NCI-H226 (cell line): ENCODE data around the gene SHISA5.
A peak's percentile ranks its signal among the peaks of the same experiment; 100 is the strongest.
"Not testable (repeated sequence)": the region's sequence is repeated elsewhere in the genome, so short reads cannot be mapped to it uniquely, and the experiment has no call there.

Source experiments
- DNase-seq: peaks from one replicate; pipeline ENCODE4 v3.0.0-alpha.2; 2015

SHISA5 gene

DNA sequence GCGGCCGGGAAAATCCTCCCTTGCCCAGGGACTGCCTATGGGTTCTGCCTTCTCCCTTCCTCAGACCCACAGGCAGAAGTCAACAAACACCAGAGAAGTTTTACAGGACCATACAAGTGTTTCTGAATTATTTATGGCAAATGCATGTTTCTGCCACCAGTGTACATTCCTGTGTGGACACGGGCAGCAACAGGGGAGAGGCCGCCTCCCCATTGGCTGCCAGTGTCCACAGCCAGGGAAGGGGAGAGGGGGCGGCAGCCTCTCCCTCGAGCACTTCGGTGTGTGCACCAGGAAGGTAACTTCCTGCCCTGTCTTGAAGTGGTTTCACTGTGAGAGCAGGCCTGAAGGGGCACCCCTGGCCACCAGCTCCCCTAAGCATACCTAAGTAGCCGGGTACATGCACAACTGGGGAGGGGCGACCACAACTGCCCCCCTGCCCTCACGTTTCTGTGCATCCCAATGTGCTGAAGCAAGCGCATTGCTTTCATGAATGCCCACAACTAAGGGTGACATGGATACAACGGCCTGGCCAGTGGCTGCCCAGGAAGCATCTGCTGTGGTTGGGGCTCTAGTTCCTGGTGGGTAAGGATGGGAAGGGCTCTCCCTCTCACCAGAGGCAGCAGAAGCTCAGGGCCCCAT lies 14.8 kb upstream of the SHISA5 start:
- DNase-seq = no peak

DNA sequence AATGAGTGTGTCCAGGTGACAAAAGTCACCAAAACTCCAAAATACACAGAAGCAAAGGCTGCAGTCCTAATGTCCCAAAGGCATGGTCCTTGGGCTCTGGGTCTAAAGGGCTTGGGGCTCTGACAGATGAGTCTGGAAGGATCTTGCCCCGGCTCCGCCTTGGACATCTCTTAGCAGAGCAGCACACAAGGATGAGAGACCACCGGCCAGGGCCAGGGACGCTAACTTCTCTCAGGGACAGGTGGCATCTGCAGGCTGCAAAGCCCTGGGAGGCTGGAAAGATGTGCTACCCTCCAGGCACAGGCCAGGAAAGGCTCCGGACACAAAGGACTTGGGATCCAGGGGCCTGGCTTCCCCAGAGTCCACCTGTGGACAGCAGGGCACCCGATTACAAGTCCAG lies 14.1 kb upstream of the SHISA5 start:
- no peak for DNase-seq

- no peak for DNase-seq
These were observed 12.6 kb upstream of the SHISA5 start for GRCh38 chr3:48516571-48516970.

- DNase-seq = no peak
These were observed 10.7 kb upstream of the SHISA5 start for GRCh38 chr3:48514431-48515227.

- no peak for DNase-seq
These were observed 7.6 kb upstream of the SHISA5 start for GRCh38 chr3:48511551-48511950.

DNA sequence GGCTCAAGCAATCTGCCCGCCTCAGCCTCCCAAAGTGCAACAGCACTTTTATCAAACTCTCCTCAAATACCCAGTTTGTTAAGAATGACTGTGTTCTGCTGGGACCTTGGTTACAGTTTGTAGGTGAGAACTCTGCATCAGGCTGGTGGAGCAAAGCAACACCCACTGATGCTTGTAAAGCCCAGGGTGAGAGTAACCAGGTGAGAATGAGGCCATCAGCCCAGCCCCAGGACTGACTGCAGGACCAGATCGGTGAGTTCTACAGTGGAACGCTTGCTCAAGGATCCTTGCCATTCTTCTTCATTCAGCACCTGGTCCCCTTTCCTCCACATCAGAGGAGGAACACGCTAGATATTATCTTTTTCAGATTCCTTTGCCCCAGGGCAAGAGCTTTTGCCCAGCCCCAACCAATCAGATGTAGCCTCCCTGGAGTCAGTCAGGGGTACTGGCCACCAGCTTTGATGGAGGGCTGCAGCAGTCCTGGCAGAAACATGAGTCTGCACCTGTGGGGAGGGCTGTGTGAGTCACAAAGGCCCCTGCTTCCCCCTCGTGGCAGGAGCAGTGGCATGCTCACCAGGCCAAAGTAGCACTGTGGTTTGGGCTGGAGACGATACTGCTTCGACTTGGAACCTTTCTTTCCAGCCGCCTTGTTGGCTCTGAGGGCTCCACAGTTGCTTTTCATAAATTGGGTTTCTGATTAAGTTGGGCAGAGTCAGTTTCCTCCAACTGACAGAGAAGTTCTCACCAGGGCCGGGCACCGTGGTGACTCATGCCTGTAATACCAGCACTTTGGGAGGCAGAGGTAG lies 3.5 kb upstream of the SHISA5 start:
- peak; percentile 74 for DNase-seq

DNA sequence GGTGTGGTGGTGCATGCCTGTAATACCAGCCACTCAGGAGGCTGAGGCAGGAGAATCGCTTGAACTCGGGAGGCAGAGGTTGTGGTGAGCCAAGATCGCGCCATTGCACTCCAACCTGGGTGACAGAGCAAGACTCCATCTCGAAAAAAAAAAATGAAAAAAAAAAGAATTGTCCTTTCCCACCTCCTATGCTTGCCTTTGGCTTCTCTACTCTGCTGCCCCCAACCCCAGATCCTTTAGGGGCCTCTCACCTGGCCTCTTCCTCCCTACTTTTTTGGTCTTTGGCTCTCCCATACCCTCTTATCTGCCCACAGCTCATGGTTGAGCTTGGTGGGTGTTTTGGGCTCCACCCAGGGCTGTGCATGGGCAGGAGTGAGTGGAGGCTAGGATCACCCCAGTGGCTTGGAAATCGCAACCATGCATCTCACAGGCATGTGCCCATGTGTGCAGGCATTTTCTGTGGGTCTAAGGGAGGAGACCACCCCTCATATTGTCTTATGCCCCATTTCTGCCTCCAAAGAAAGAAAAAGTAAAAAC lies 2.1 kb upstream of the SHISA5 start:
- no peak for DNase-seq

GRCh38 chr3:48505146-48505545 lies 1.2 kb upstream of the SHISA5 start:
- no peak for DNase-seq

- DNase-seq = peak; percentile 41
These were observed 448 bp downstream of the SHISA5 start for GRCh38 chr3:48503401-48504050.

GRCh38 chr3:48502728-48503168 lies 1.2 kb downstream of the SHISA5 start:
- no peak for DNase-seq

DNA sequence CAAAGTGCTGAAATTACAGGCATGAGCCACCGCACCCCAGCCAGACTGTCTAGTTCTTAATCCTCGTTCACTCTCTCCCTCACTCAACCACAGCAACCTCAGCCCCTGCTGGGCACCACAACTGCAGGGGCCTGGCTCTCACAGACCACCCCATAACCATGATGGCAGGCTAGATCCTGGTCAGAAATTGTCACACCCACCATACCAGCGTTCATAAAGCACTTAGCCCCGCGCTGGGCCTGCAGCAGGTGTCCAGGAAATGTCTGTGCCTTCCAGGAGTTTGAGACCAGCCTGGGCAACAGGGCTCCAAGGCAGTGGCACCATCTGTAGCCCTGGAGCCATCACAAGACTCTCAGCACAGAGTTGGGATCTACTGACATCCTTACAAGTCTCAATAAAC lies 1.9 kb downstream of the SHISA5 start:
- no peak for DNase-seq

GRCh38 chr3:48501196-48501595 lies 2.8 kb downstream of the SHISA5 start:
- DNase-seq = no peak

DNA sequence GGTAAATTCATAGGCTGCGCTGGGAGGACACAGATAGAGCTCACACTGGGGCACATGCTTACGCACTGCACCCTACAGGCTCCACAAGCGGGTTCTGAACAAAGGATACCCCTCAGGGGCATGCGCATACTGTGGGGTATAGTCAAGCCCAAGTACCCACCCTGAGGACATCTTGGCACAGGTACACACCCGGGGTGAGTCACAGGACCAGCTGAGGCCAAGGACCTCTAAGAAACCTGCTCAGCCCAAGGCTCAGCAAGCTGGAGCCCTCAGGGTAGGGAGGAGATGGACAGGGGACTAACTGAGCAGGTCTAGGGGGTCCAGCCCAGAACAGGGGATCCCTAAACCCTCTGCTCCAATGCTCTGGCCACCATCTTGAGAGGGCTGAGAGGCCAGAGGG lies 3.3 kb downstream of the SHISA5 start:
- no peak for DNase-seq

GRCh38 chr3:48493203-48493501 lies 10.8 kb downstream of the SHISA5 start:
- DNase-seq = no peak

GRCh38 chr3:48492461-48493202 lies 11.3 kb downstream of the SHISA5 start:
- no peak for DNase-seq

DNA sequence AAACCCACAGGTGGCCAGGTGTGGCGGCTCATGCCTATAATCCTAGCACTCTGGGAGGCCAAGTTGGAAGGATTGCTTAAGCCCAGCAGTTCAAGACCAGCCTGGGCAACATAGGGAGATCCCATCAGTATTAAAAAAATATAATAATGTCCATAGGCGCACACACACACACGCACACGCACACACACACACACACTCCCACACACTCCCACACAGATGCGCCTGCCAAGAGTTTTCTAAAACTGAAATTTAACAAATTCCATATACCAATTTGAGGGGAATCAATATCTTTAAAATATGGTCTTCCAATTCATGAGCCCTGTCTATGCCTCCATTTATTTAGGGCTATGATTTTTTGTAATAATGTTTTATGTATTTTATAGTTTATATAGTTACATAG lies 17.0 kb downstream of the SHISA5 start:
- no peak for DNase-seq

GRCh38 chr3:48482822-48483221 lies 21.2 kb downstream of the SHISA5 start:
- not testable (repeated sequence) for DNase-seq

GRCh38 chr3:48480891-48481290 lies 23.1 kb downstream of the SHISA5 start:
- not testable (repeated sequence) for DNase-seq

- no peak for DNase-seq
These were observed 25.1 kb downstream of the SHISA5 start for GRCh38 chr3:48478626-48479555.

GRCh38 chr3:48477959-48478520 lies 25.9 kb downstream of the SHISA5 start:
- no peak for DNase-seq
